ENCODE measurements around the gene LAMA2. TPM values are rescaled to one million over a fixed set of nuclear protein-coding genes. Genes with fewer than 3 reads are reported as not detected.
A peak's percentile ranks its signal among the peaks of the same experiment; 100 is the strongest.

LAMA2 gene
- total RNA-seq, 1 donor = 40.2 TPM

GRCh38 chr6:129364037-129364436, 481.1 kb downstream of the LAMA2 start:
- no peak for DNase-seq (ENCODE audit: low read depth)
- TF ChIP-seq, protein P1, sequence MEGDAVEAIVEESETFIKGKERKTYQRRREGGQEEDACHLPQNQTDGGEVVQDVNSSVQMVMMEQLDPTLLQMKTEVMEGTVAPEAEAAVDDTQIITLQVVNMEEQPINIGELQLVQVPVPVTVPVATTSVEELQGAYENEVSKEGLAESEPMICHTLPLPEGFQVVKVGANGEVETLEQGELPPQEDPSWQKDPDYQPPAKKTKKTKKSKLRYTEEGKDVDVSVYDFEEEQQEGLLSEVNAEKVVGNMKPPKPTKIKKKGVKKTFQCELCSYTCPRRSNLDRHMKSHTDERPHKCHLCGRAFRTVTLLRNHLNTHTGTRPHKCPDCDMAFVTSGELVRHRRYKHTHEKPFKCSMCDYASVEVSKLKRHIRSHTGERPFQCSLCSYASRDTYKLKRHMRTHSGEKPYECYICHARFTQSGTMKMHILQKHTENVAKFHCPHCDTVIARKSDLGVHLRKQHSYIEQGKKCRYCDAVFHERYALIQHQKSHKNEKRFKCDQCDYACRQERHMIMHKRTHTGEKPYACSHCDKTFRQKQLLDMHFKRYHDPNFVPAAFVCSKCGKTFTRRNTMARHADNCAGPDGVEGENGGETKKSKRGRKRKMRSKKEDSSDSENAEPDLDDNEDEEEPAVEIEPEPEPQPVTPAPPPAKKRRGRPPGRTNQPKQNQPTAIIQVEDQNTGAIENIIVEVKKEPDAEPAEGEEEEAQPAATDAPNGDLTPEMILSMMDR (IDR thresholded peaks at IDR 0.05; ENCODE audit: insufficient read depth, low read depth, low read length) = no peak
- H3K4me3 ChIP-seq (ENCODE audit: low read depth, low read length) = no peak overlapping the region

- no peak for DNase-seq (ENCODE audit: low read depth)
- TF ChIP-seq, protein P1 (IDR thresholded peaks at IDR 0.05; ENCODE audit: insufficient read depth, low read depth, low read length) = no peak
These were observed 481.8 kb downstream of the LAMA2 start for GRCh38 chr6:129364767-129365166.

DNA sequence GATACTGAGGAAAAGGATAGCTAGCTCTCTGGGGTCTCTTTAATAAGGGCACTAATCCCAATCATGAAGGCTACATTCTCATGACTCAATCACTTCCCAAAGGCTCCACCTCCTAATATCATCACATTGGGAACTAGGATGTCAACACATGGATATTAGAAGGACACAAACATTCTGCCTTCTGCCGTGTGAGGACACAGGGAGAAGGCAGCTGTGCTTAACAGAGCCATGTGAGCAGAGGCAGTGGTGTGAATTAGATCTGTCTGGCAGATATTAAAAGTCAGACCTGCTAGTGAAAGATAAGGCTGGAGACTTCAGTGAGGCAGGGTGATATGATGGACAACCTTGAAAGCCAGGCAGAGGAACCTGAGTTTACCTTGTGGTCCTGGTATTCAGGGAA, 485.1 kb downstream of the LAMA2 start:
- no peak for DNase-seq (ENCODE audit: low read depth)
- TF ChIP-seq, protein P1 (IDR thresholded peaks at IDR 0.05; ENCODE audit: insufficient read depth, low read depth, low read length) = no peak
- H3K4me3 ChIP-seq (ENCODE audit: low read depth, low read length) = no peak overlapping the region

More at GRCh38 chr6:129364767-129365166, 481.8 kb downstream of the LAMA2 start:
- no peak overlapping the region for H3K4me3 ChIP-seq (ENCODE audit: low read depth, low read length)

- TF ChIP-seq, protein P1 (IDR thresholded peaks at IDR 0.05; ENCODE audit: insufficient read depth, low read depth, low read length) = no peak
- H3K4me3 ChIP-seq (ENCODE audit: low read depth, low read length) = no peak overlapping the region
- DNase-seq (ENCODE audit: low read depth) = no peak
These were observed 486.0 kb downstream of the LAMA2 start for GRCh38 chr6:129368970-129369369.

DNA sequence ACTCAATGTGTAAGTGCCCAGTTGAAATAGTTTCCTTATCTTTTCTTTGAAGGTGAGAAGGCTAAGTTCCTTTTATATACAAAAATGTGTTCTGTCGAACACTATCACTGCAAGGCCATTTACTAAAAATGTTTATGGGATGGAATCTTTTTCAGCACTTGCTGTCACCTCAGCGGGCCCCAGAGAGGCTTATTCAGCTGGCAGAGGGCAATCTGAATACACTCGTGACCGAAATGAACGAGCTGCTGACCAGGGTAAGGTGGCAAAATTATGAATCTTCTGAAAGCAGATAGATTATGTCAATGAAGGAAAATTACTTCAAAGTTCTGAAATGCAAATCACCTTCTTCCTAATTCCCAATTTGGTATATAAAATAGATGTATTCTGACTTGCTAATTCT, 486.8 kb downstream of the LAMA2 start:
- no peak overlapping the region for H3K4me3 ChIP-seq (ENCODE audit: low read depth, low read length)
- no peak for DNase-seq (ENCODE audit: low read depth)
- TF ChIP-seq, protein P1 (IDR thresholded peaks at IDR 0.05; ENCODE audit: insufficient read depth, low read depth, low read length) = no peak

DNA sequence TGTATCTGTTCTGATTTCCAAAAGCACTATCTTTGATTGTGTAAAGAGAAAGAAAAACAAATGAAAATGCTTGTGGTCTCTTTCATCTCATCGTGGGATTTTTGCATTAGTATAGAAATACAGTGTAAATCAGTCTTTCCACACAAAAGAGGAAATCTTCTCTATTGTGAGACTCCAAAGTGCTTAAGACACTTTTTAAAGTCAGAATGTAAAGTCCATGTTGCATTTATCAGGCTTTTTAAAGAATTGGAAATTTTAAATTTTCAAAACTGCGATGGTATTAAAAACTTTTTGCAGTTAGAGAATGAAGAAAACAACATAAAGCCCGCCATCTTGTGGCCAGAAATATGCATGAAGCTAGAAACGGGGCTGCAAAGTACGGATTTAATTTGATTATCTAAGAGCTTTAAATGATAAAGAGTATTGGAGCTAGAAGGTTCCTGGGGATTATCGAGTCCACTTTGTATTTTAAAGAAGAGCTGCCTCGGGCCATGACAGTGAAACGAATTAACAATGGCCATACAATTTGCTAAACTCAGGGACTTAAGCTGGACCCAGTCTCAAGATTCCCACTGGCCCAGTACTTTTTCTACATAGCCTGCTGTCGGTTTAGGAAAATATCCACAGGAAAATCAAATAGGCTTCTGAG, 487.5 kb downstream of the LAMA2 start:
- peak; percentile 53 for DNase-seq (ENCODE audit: low read depth)
- TF ChIP-seq, protein P1 (IDR thresholded peaks at IDR 0.05; ENCODE audit: insufficient read depth, low read depth, low read length) = peak; percentile 68
- H3K4me3 ChIP-seq (ENCODE audit: low read depth, low read length) = no peak overlapping the region

DNA sequence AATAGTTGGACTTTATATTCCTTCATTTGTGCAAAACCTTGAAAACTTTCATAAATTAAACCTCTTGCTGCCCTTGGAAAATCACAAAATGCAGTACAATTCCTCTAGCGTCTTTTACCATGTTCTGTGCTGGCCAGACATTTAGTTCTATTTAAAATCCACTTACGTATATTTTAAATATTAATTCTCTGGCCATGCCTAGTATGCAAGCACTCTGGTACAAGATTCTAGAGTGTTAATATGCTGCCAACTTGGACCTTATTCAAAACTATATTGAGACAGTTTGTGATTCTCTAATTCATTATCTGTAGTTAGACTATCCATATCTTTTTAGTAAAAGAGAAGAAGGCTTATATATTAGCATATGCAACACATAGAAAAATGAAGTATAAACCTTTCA, 498.9 kb downstream of the LAMA2 start:
- DNase-seq (ENCODE audit: low read depth) = no peak
- no peak overlapping the region for H3K4me3 ChIP-seq (ENCODE audit: low read depth, low read length)
- TF ChIP-seq, protein P1 (IDR thresholded peaks at IDR 0.05; ENCODE audit: insufficient read depth, low read depth, low read length) = no peak
